GM21825 (cell line): Measurements from ENCODE around the gene CEP290.
"Not testable (repeated sequence)": the region's sequence is repeated elsewhere in the genome, so short reads cannot be mapped to it uniquely, and the experiment has no call there.

Source experiments
- ATAC-seq: cut with Tn5 transposase; IDR thresholded peaks from one replicate; pipeline ENCODE4 v1.9.1; 2021; ENCODE audit warnings: mild to moderate bottlenecking, moderate library complexity; ENCODE audit not compliant: unreplicated experiment

The CEP290 gene

DNA sequence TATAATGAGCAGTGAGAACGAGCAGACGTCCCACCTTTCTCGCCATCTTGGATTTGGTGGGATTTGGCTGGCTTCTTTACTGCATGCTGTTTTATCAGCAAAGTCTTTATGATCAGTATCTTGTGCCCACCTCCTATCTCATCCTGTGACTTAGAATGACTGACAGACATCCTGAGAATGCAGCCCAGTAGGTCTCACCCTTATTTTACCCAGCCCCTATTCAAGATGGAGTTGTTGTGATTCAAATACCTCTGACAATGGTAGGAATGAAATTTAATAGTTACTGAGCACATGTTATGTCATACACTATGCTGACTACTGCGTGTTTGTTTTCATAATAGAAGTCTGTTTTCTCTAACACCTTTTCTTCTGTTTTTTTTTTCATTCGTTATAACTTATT is 2.1 kb upstream of the CEP290 start:
- no peak for ATAC-seq

DNA sequence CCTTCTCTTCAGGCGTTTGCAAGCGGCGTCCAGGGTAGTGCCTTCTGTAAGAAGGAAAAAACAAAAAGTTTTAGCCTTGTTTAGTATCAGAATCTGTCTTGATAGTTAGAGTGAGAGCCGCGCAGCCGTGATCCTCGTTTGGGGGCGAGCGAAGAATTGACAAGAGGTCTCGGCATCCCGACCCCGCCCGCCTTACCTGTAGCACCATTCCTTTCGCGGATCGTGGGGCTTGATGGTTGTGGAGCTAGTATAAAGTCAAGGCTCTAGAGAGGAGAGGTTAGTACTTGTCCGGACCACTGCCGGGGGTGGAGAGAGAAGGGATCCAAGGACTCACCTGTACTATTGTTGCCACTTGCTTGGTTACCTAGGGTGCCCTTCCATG is 713 bp upstream of the CEP290 start:
- ATAC-seq, result peak; percentile 3

DNA sequence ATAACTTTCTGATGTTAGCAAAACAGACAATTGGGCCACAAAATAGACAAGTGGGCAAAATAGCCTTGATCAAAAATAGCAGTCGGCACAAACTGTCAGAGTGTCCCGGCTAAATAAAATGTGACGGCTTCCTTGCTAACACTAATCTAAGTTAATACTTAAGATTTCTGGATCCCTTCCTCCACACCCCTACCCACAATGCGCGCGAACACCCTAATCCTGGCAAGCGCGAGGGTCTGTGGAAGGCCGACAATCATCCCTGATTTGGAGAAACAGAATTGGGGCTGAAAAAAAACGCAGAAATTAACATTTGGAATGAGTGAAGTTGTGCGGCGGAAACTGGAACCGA is 489 bp downstream of the CEP290 start:
- no peak for ATAC-seq

DNA sequence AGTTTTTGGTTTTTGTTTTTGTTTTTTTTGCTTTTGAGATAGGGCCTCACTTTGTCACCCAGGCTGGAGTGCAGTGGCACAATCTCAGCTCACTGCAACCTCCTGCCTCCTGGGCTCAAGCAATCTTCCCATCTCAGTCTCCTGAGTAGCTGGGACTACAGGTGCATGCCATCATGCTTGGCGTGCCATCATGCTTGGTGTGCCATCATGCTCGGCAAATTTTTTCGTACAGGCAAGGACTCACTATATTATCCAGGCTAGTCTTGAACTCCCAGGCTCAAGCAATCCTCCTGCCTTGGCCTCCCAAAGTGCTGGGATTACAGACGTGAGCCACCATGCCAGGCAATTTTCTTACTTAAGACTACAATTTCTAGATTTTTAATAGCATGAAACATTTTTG is 2.2 kb downstream of the CEP290 start:
- not testable (repeated sequence) for ATAC-seq

DNA sequence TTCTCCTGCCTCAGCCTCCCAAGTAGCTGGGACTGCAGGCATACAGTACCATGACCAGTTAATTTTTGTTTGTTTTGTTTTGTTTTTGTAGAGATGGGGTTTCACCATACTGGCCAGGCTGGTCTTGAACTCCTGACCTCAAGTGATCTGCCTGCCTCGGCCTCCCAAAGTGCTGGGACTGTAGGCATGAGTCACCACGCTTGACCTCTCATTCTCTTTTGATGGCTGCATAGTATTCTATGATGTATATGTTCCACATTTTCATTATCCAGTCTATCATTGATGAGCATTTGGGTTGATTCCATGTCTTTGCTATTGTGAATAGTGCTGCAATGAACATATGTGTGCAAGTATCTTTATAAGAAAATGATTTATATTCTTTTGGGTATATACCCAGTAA is 8.7 kb downstream of the CEP290 start:
- not testable (repeated sequence) for ATAC-seq

DNA sequence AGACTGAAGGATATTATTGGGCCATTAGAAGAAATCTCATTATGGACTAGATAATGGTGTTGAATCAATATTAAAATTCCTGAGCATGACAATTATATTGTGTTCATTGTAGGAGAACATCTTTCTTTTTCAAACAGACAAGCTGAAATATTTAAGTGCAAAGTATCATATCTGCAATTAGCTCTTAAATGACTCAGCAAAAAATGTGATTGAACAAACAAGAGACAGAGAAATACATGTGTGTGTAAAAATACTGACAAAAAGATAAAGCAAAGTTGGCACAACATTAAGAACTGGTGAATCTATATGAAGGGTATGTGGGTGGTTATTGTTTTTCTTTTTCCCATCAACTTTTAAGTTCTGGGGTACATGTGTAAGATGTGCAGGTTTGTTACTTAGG is 9.5 kb downstream of the CEP290 start:
- ATAC-seq, result no peak

DNA sequence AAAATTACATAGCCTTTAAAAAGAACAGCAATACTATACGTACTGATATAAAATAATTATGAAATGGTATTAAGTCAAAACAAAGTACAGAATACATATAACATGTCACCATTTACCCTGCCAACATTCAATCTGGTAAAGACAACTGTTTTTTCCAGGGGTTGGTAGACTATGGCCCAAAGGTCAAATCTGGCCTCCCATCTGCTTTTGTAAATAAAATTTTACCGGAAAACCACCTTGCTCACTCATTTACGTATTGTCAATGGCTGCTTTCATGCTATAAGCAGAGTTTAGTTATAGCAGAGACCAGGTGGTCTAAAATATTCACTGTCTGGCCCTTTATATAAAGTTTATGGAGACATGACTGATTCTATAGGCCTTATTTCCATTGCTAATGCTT is 14.0 kb downstream of the CEP290 start:
- no peak for ATAC-seq

DNA sequence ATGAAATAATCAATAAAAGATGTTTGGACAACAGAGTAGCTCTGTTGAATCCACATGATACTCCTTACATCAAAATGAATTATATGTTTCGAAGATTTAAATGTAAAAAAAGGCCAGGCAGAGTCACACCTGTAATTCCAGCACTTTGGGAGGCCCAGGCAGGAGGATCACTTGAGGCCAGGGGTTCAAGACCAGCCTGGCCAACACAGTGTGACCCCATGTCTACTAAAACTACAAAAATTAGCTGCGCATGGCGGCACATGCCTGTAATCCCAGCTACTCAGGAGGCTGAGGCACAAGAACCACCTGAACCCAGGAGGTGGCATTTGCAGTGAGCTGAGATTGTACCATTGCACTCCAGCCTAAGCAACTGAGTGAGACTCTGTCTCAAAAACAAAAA is 14.8 kb downstream of the CEP290 start:
- no peak for ATAC-seq

DNA sequence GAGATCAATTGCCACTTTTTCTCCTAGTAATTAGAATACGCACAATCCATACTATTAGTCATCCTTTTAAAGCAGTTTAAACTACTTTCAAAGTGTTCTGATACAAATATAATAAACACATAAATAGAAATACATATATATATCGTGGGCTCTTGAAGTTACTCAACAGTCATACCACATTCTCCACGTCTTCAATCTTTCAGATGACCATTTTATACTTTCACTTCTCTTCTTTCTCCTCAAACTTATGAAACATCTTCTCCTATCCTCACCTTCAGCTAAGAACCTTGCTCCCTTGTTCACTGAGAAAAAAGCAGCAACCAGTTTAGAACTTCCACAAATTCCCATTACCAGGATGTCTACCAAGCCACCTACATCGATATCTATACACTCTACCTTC is 19.2 kb downstream of the CEP290 start:
- no peak for ATAC-seq

DNA sequence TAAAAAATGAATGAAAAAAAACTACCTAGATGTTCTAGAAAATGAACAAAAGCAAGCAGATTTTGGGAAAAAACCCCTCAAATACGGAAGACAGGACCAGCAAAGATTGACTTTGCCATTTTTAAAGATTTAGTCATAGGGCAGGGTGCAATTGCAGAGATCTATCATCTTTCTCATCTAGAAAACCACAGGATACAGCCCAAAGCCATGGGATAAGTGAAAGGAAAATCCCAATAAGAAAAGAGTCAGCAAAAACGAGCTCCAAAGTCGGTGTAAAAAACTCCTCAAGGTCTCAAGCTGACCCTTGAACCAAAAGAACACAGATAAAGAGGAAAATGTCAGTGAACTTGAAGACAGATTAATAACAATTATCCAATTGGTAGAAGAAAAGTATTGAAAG is 28.0 kb downstream of the CEP290 start:
- ATAC-seq, result no peak

DNA sequence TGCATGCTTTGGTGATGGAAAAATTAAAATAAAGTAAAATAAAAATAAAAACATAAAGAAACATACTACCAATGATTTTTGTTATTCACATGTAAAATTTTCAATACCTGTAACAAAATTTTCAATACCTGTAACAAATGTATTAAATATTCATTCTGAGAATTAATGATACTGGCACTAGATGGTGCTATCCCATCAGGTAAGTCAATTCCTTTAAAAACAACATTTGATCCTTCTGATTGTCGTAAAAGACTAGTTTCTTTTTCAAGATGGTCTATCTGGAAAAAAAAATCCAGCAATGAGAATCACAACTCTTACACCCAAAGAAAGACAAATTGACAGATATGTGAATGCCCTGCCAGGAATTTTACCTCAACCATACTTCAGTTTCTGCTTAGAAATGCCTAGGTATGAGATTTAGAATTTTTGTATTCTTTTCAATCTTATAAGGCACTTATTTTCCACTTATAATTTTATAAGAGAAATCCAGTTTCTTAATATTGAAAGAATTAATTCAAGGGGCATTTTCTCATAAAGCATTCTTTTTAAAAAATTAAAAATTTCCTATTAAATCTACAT is 30.7 kb downstream of the CEP290 start:
- ATAC-seq, result peak; percentile 55

DNA sequence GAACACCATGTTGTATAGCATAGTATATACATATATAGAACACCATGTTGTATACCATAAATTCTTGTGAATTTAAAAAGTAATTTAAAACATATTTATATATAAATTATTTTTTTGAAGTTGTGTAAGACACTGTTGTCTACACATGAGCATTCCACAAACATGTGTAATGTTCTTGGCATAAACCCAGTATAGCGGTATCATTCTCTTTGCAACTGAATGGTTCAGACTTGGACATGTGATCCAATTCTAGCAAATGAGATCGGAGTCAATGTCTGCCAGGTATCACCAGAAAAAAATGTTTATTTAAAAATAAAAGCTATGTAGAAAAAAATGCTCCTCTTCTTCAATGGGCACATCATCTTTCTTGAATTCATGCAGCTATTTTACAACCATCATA is 33.9 kb downstream of the CEP290 start:
- no peak for ATAC-seq

DNA sequence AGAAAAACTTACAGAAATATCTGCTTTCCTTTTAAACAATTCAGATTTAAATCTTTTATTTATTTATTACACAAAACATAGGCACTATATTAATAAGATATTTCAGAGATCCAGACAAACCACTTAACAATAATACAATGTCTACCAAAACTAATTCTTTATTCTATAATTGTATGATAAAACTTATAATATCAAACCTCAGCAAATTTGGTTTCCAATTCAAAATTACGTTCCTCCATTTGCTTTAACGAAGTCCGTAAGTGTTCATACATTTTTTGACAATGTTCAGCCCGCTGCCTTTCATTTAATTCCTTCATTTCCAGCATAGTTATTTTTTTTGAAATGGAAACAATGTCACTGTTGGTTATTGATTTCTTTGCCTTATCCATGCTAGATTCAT is 48.3 kb downstream of the CEP290 start:
- ATAC-seq, result no peak

DNA sequence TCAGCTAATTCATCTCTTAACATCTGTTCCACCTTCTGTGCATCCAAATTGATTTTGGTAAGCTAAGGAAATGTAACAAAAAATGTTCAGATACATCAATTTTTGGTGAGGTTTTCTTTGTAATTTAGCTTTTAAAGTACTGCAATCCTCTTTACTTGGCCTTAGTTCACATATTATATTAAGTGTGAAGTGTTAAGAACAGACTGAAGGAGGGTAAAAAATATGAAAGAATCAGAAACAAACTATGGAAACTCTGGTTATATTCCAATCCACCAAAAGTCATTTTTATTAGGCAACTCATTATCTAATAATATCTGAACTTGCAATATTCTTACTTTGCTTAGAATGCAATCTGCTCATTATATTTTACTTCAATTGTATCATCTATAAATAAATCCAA is 49.1 kb downstream of the CEP290 start:
- no peak for ATAC-seq

DNA sequence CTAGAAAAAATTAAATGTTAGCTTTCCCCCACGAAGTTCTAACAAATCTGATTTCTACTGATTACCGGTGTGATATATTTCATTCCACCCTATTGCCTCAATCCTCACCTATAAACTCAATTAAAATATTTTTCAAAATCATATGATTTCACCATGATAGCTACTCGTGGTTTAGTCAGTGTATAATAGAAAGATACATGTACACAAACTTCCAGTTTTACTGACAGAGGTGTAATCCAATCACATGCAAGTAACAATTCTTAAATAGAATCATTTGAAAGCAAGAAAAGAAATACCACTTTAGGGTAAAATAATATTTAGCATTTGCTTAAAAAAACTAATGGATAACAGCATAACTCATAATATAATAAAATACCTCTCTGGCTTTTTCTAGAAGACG is 57.7 kb downstream of the CEP290 start:
- no peak for ATAC-seq

DNA sequence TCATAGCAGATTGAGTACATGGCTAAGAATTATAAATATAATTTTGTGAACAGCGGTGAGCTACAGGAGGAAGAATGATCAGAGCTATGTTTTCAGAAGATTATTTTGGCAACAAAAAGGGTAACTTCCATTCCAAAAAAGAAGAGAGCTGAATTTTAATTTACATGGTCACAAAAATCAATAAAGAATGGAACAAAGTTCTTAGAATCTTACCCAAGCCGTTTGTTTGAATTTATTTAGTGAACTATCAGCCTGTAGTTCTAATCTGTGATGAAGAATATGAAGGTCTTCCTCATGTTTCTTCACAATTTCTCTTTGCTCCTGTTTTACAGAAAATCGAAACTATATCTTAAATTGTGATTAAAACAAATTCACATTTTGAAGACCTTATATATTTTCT is 58.3 kb downstream of the CEP290 start:
- ATAC-seq, result no peak

DNA sequence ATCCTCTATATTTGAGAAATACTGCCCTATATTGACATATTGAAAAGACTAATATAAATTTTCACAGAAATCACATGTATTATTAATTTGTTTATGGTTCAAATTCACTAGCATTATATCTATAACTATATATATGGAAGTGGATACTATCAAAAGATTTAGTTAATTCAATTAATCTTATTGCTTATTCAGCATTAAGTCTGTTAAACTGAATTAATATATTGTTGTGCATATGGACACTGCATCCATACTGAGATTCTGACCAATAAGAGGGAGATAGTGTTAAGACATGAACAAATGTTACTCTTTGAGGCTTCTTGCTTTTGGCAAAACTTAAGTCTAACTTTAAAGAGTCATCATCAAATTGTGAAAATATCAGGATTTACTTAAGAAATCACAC is 60.6 kb downstream of the CEP290 start:
- no peak for ATAC-seq

DNA sequence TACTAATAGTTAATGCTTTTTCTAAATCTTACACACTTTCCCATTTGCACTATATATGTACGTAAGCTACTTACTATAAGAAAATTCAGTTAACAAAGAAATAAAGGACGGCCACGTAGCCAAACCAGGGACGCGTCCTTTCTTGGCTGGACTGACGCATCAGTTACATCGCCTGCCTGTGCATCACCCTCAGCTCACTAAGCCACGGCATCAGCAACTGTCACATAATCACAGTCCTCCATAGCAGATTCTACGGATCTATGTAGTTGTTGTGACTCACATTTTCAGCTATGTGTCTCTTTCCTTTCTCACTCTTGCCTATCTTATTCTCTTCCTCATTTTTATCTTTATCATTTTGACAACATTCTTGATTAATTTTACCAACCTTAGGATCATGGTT is 74.6 kb downstream of the CEP290 start:
- ATAC-seq, result no peak

DNA sequence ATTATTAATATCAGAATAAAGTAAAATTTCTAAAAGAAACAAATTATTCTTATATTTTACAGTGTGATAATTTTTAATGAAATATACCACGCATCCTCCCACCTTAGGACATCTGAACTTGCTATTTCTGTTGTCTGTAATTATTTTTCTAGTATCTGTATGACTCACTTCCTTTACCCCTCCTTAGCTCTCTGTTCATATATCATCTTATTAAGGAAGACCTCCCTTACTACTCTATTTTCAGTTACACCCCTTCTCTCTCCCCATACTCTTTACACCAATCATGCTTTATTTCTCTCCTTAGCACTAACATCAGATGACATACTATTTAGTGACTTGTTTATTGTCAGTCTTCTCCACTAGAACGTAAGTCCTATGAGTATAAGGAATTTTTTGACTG is 78.5 kb downstream of the CEP290 start:
- peak; percentile 88 for ATAC-seq

DNA sequence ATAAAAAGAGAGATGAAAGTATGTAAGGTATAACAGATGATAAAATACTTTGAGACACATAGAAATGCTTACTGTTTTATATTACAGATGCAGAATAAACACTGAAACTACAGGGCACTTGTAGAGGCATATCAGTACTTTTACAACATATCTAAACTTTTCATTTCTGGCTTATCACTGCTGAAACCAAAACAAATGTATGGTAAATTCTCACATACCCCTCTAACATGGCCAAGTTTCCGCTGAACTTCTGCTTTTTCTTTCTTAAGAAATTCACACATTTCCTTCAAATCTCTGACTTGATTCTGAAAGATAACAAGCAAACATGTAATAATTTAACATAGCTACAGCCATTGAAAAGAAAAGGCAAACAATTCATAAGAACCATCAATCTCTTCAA is 79.4 kb downstream of the CEP290 start:
- ATAC-seq, result peak; percentile 76

DNA sequence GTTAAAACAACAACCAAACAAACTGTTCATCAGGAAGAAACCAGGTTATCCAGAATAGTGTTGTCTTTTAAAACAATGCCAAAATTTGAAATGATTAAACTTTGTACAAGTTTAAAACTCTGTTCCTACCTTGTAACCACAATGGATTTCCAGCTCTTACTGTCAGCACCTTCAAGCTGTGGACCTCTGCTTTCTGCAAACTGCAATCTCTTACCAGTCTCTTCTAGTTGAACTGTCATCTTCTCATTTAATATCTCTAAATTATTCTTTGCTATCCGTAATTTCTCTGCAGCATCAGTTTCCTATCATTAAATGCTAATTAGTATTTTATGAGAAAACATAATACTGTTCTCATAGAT is 83.2 kb downstream of the CEP290 start:
- no peak for ATAC-seq

DNA sequence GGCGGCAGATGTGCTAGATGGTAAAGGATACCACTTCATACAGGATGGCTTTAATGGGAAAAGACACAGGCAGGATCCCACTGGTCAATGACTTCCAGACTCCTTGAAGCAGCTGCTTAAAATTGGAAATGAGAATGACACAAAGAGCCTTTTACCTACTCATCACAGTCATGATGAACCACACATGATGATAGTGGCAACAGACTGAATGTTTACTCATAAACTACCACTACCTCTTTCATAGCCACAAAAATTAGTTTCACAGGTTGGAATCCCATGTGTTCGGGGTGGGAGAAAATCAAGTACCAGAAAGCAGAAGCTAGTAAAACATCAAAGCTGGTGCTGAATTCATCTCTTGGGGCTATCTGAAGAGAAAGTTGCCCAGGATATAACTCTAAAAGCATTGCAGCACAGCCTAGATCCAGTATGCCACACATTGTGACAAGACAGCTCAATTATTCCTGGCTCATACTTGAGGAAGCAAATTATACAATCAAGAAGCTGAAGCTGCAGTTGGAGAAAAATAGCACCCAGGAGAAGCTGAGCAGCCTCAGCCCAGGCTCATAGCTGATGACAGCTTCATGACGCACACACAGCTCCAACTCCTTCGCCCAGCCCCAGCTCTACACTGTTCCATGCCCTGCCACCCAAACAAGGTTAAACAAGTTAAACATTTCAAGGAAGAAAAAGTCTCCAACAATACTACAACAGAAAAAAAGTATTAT is 83.7 kb downstream of the CEP290 start:
- ATAC-seq, result no peak

DNA sequence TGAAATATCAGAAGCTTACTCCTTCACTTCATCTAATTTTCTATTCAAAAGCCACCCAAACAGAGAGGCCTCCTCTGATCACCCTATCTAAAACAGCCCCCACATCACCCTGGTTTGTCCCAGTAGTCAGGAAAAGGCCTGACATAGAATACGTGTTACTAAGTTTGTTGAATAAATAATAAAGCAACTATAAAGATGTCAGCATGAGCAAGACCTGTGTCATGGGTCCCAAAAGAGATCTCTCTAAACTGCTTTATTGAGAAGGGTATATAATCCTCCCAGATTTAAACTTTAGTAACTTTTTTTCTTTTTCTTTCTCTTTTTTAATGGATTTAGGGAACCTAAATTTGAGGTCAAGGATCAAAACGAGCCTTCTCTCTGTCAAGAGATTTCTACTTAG is 85.3 kb downstream of the CEP290 start:
- no peak for ATAC-seq
